ENCODE results near the gene MPV17L2. TPM values are rescaled to one million over a fixed set of nuclear protein-coding genes. Genes with fewer than 3 reads are reported as not detected.

Gene MPV17L2
- total RNA-seq, 5 donors from 2014 or later (not counting 1 experiment from before 2014, with no cell fraction given) = 3.8 to 8.2 (median 8.1) TPM

DNA sequence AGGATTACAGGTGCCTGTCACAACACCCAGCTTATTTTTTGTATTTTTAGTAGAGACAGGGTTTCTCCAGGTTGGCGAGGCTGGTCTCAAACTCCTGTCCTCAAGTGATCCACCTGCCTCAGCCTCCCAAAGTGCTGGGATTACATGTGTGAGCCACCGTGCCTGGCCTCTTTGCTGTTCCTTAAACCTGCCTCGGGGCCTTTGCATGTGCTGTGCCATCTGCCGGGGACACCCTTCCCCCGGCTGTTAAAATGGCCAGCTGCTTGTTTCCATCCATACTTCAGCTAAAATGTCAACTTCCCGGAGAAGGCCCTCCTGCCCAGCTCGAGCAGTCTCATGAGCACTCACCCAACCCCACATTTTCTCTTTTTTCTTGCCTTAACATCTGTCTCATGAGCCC, 52.3 kb downstream of the MPV17L2 start:
- Mint-ChIP-seq H3K4me1 (no peaks in the 10 kb centered on the region), H3K36me3 (no peaks in the 10 kb centered on the region), H3K9me3 (no peaks in the 10 kb centered on the region), H3K4me3 (no peak overlapping the region), H3K27ac (no peak overlapping the region), H3K27me3 (peaks cover 0 to 2% of the 10 kb centered on the region in 2 donors)
- 60% methylated on average over 6 of the region's 7 CpGs for WGBS (ENCODE audit: insufficient coverage)
- Histone ChIP-seq H3K36me3 (ENCODE audit: control insufficient read depth in 2 of 2, extremely low read depth in 1 of 2, insufficient read depth in 1 of 2, low read length in 1 of 2) (no peaks in the 10 kb centered on the region), H3K4me1 (ENCODE audit: control insufficient read depth in 1 of 2, extremely low read depth in 1 of 2, insufficient read depth in 2 of 2, low read length in 2 of 2) (no peaks in the 10 kb centered on the region), H3K27me3 (replicated peaks in 1 of 2; ENCODE audit: control insufficient read depth in 2 of 2, extremely low read depth in 1 of 2, insufficient read depth in 2 of 2, low read length in 1 of 2) (peaks cover 0 to 28% of the 10 kb centered on the region in 2 experiments), H3K4me3 (ENCODE audit: control insufficient read depth in 1 of 2, extremely low read depth in 1 of 2, low read length in 1 of 2) (no peak overlapping the region), H3K9me3 (no peaks in the 10 kb centered on the region), H3K27ac (ENCODE audit: low read length) (no peak overlapping the region)
- POLR2A ChIA-PET = no interaction called here
- DNase-seq (no peak), ATAC-seq (replicated peaks in 1 of 4) (no peak)
- CTCF ChIA-PET = interaction anchor here in 1 of 2 donors (0.7 kb wide), 1 partner anchor 56 kb away, joined by 5 read pairs; no protein-coding TSS in a partner anchor

Other genes starting within 250 kb of the MPV17L2 start
- not detected for gene KCNN1, start 226.1 kb upstream of the MPV17L2 start, total RNA-seq
- 100 to 1,000 TPM; 163 to 195 (median 188) TPM for gene ARRDC2, start 185.0 kb upstream of the MPV17L2 start, total RNA-seq
- gene IL12RB1, start 106.3 kb upstream of the MPV17L2 start, total RNA-seq = 10 to 100 TPM; 26.3 to 45.2 (median 39.3) TPM
- gene MAST3, start 95.4 kb upstream of the MPV17L2 start, total RNA-seq = 10 to 100 TPM; 42.0 to 60.2 (median 53.2) TPM
- gene PIK3R2, start 40.1 kb upstream of the MPV17L2 start, total RNA-seq = 10 to 100 TPM; 11.8 to 25.5 (median 17.6) TPM
- 10 to 100 TPM in 1 of 5 donors, 1 to 10 TPM in 4; 3.2 to 11.8 (median 5.1) TPM for gene IFI30, start 19.4 kb upstream of the MPV17L2 start, total RNA-seq
- 1 to 10 TPM; 4.7 to 8.3 (median 5.6) TPM for gene RAB3A, start 10.8 kb downstream of the MPV17L2 start, total RNA-seq
- gene PDE4C, start 33.2 kb downstream of the MPV17L2 start, total RNA-seq = not detected
- 10 to 100 TPM in 2 of 5 donors, 1 to 10 TPM in 3; 4.1 to 42.8 (median 6.3) TPM for gene IQCN, start 81.2 kb downstream of the MPV17L2 start, total RNA-seq
- 1,000 to 10,000 TPM in 1 of 5 donors, 100 to 1,000 TPM in 4; 247 to 1,161 (median 272) TPM for gene JUND, start 88.4 kb downstream of the MPV17L2 start, total RNA-seq
- gene LSM4, start 129.9 kb downstream of the MPV17L2 start, total RNA-seq = 10 to 100 TPM; 58.5 to 82.7 (median 69.1) TPM
- 10 to 100 TPM; 35.7 to 52.6 (median 45.1) TPM for gene PGPEP1, start 147.4 kb downstream of the MPV17L2 start, total RNA-seq
- 1 to 10 TPM in 3 of 5 donors, not detected in 2; 1.5 to 1.7 (median 1.5) TPM for gene GDF15, start 192.9 kb downstream of the MPV17L2 start, total RNA-seq
- gene LRRC25, start 204.4 kb downstream of the MPV17L2 start, total RNA-seq = under 1 TPM in 3 of 5 donors, not detected in 2; 0.16 to 0.33 (median 0.30) TPM
- 100 to 1,000 TPM in 4 of 5 donors, 10 to 100 TPM in 1; 71.3 to 127 (median 102) TPM for gene SSBP4, start 226.2 kb downstream of the MPV17L2 start, total RNA-seq
- 10 to 100 TPM; 38.3 to 59.8 (median 55.0) TPM for gene ISYNA1, start 244.9 kb downstream of the MPV17L2 start, total RNA-seq